Measurements from ENCODE around the gene EMC9. TPM values are rescaled to one million over a fixed set of nuclear protein-coding genes. Genes with fewer than 3 reads are reported as not detected.

EMC9 gene
- polyA plus RNA-seq, 1 experiment, result 13.3 TPM

DNA sequence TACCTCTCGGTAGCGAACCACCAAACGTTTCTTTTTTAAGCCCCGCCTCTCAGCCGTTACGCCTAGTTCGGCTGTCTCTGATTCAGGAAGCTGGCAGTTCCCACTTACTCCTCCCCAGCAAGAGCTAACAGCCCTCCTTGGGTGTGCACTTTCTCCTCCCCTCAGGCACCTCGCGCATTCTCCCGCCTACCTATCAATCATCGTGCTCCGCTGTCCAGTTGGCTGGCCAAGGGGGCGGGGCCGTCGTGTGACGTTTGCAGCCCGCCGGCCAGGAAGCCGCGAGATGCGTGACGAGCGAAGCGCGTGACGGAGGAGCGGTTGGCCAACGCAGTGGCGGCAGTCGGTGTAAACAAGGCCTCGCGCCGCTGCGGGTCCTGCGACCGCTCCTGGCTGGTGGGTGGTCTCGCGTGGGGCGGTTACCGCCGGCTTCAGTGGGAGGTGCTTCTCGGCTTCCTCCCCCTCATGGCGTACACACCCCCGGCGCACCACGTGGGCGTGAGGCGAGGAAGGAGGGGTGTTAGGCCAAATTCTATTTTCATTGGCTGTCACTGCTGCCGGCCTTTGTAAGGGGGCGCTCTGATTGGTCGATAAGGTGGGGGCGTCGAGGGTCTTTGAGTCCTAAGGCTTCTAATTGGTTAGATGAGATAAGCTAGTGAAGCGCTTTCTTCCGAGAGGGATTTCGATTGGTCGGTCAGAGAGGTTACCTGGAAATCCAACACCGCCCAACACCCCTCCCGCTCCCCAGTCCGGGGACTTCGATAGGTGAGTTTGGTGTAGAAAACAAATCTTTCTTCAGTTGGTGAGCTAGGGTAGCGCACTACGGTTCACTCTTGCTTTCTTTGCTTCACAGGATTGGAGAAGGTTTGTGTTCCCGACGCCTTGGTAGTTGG is 26.6 kb downstream of the EMC9 start, which contains the start of the genes DCAF11 and NRL:
Gene DCAF11 (plus strand): TSS at position 246 of the 890 bp plus-strand sequence. CDS start 818 bp downstream, outside the sequence.
Gene NRL (minus strand): TSS at position 418 of the 890 bp plus-strand sequence. CDS start 32,101 bp downstream, outside the sequence.
- ChIA-PET CTCF (interaction anchor here (1.0 to 2.6 kb wide), 7 partner anchors 21 to 317 kb away, joined by 3 to 15 read pairs (median 4); partner anchors contain the start of genes IRF9 and PCK2), POLR2A (interaction anchor here (0.6 to 1.2 kb wide), 6 partner anchors 9 to 317 kb away, joined by 3 to 6 read pairs (median 4); partner anchors contain the start of genes PCK2, PSME1, PSME2 and RNF31)
- Histone ChIP-seq H3K27me3 (ENCODE audit: control insufficient read depth, insufficient read depth, low read length) (no peaks in the 10 kb centered on the region), H3K36me3 (ENCODE audit: control insufficient read depth, insufficient read depth, low read length) (peaks cover 11% of the 10 kb centered on the region), H3K4me3 (ENCODE audit: low read depth, low read length) (peak within 1 kb of the TSS; percentile 70)
- TF ChIP-seq, protein P1, sequence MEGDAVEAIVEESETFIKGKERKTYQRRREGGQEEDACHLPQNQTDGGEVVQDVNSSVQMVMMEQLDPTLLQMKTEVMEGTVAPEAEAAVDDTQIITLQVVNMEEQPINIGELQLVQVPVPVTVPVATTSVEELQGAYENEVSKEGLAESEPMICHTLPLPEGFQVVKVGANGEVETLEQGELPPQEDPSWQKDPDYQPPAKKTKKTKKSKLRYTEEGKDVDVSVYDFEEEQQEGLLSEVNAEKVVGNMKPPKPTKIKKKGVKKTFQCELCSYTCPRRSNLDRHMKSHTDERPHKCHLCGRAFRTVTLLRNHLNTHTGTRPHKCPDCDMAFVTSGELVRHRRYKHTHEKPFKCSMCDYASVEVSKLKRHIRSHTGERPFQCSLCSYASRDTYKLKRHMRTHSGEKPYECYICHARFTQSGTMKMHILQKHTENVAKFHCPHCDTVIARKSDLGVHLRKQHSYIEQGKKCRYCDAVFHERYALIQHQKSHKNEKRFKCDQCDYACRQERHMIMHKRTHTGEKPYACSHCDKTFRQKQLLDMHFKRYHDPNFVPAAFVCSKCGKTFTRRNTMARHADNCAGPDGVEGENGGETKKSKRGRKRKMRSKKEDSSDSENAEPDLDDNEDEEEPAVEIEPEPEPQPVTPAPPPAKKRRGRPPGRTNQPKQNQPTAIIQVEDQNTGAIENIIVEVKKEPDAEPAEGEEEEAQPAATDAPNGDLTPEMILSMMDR (IDR thresholded peaks at IDR 0.05; ENCODE audit: insufficient read depth, low read depth, low read length), result no peak
- DNase-seq (ENCODE audit: low read depth), result peak; percentile 99

- peak; percentile 54 for DNase-seq (ENCODE audit: low read depth)
- TF ChIP-seq, protein P1 (IDR thresholded peaks at IDR 0.05; ENCODE audit: insufficient read depth, low read depth, low read length), result no peak
- CTCF ChIA-PET, result interaction anchor here (1.0 to 2.6 kb wide), 6 partner anchors 20 to 317 kb away, joined by 3 to 15 read pairs (median 6); partner anchors contain the start of genes IRF9 and PCK2
- no peaks in the 10 kb centered on the region for H3K27me3 ChIP-seq (ENCODE audit: control insufficient read depth, insufficient read depth, low read length)
- POLR2A ChIA-PET, result interaction anchor here (0.5 to 1.2 kb wide), 7 partner anchors 8 to 1131 kb away, joined by 3 to 6 read pairs (median 4); partner anchors contain the start of genes AJUBA, PCK2, PSME2 and RNF31
- H3K36me3 ChIP-seq (ENCODE audit: control insufficient read depth, insufficient read depth, low read length), result peaks cover 7% of the 10 kb centered on the region; the same call in 1 of the 2 replicates
- peak overlapping the region; percentile 59 for H3K4me3 ChIP-seq (ENCODE audit: low read depth, low read length)
These were observed 27.4 kb downstream of the EMC9 start for GRCh38 chr14:24113801-24114531.

- TF ChIP-seq, protein P1 (IDR thresholded peaks at IDR 0.05; ENCODE audit: insufficient read depth, low read depth, low read length), result no peak
- Histone ChIP-seq H3K4me3 (ENCODE audit: low read depth, low read length) (peak overlapping the region; percentile 59), H3K27me3 (ENCODE audit: control insufficient read depth, insufficient read depth, low read length) (no peaks in the 10 kb centered on the region), H3K36me3 (ENCODE audit: control insufficient read depth, insufficient read depth, low read length) (peaks cover 2% of the 10 kb centered on the region; the same call in 1 of the 2 replicates)
- DNase-seq (ENCODE audit: low read depth), result no peak
- CTCF ChIA-PET, result interaction anchor here (2.3 to 2.6 kb wide), 3 partner anchors 47 to 184 kb away, joined by 7 to 15 read pairs (median 11); partner anchors contain the start of gene IRF9
- POLR2A ChIA-PET, result interaction anchor here (0.5 to 1.1 kb wide), 2 partner anchors 18 to 1131 kb away, joined by 3 to 4 read pairs; partner anchors contain the start of gene AJUBA
These were observed 28.0 kb downstream of the EMC9 start for GRCh38 chr14:24113379-24113800.

DNA sequence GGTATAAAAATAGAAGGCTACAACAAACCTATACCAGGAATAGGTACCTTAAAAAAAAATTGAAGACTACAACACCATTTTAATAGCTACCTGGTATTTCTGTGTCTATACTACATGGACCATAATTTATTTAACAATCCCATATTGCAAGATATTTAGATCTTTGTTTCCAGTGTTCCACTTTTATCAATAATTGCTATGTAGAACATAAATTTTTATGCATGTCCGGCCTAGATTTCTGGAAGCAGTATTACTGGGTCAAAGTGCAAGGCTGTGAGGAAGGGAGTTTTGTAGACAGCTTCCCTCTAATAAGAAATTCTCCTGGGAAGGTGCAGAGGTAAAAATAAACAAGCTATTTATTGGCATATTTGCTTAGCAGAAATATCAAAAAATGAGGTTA is 30.9 kb downstream of the EMC9 start:
- TF ChIP-seq, protein P1 (IDR thresholded peaks at IDR 0.05; ENCODE audit: insufficient read depth, low read depth, low read length), result no peak
- Histone ChIP-seq H3K27me3 (ENCODE audit: control insufficient read depth, insufficient read depth, low read length) (no peaks in the 10 kb centered on the region), H3K4me3 (ENCODE audit: low read depth, low read length) (no peak overlapping the region), H3K36me3 (ENCODE audit: control insufficient read depth, insufficient read depth, low read length) (no peaks in the 10 kb centered on the region)
- CTCF ChIA-PET, result interaction anchor here (0.6 to 8.8 kb wide), 12 partner anchors 15 to 924 kb away, joined by 3 to 136 read pairs (median 4); partner anchors contain the start of genes CARMIL3, PCK2 and PSME1
- POLR2A ChIA-PET, result no interaction called here
- no peak for DNase-seq (ENCODE audit: low read depth)

Measured in BJ (cell line).